GM12878 (cell line): Measurements from ENCODE around the gene GNA14.

ENCODE experiments used
- ATF7 ChIP-seq: fragments of 450-650 bp; IDR thresholded peaks from 2 replicates; pipeline ENCODE4 v1.6.1; 2016; ENCODE audit warnings: low read depth, mild to moderate bottlenecking
- HDAC6 ChIP-seq: fragments of 200-600 bp; sonication (generic); IDR thresholded peaks from one replicate; pipeline ENCODE4 v1.8.0; 2017; ENCODE audit warnings: antibody characterized with exemption; ENCODE audit not compliant: unreplicated experiment
- POLR2A ChIP-seq: IDR thresholded peaks from 2 replicates; pipeline ENCODE4 v1.6.1; 2011; ENCODE audit warnings: low read depth, mild to moderate bottlenecking, low read length
- RFX5 ChIP-seq: IDR thresholded peaks from 2 replicates; pipeline ENCODE4 v1.6.1; 2011; ENCODE audit warnings: low read depth, low read length, improper control_type of control experiment
- SMAD5 ChIP-seq: IDR thresholded peaks from 2 replicates; pipeline ENCODE4 v1.6.1; 2016; ENCODE audit warnings: antibody characterized with exemption, low read depth
- TAF1 ChIP-seq: IDR thresholded peaks from 2 replicates; pipeline ENCODE4 v1.6.1; 2011; ENCODE audit warnings: mild to moderate bottlenecking, low read depth, low read length, borderline replicate concordance
- YY1 ChIP-seq: IDR thresholded peaks from 2 replicates; pipeline ENCODE4 v1.6.1; 2011; ENCODE audit warnings: low read depth, mild to moderate bottlenecking, low read length
- TF ChIP-seq, protein P1 (sequence below), 3 experiments: IDR thresholded peaks in 2 of 3; conservative IDR thresholded peaks in 1 of 3; 2 replicates each; pipeline ENCODE4 v1.5.1; 2011; ENCODE audit warnings: low read depth in 3 of 3, low read length in 3 of 3, mild to moderate bottlenecking in 3 of 3, control low read depth in 2 of 3, moderate library complexity in 2 of 3, inconsistent platforms in 1 of 3, mixed read lengths in 1 of 3; ENCODE audit not compliant: control insufficient read depth in 2 of 3, insufficient read depth in 1 of 3; ENCODE audit errors: extremely low read depth in 1 of 3
- TF ChIP-seq, protein P2 (sequence below): IDR thresholded peaks from 2 replicates; pipeline ENCODE4 v1.6.1; 2012; ENCODE audit warnings: low read length, inconsistent platforms
- TF ChIP-seq, protein P3 (sequence below): IDR thresholded peaks from 2 replicates; pipeline ENCODE4 v1.6.1; 2012; ENCODE audit warnings: low read depth, low read length, improper control_type of control experiment
- TF ChIP-seq, protein P4 (sequence below): fragments of 450-650 bp; IDR thresholded peaks from 2 replicates; pipeline ENCODE4 v1.6.1; 2017; ENCODE audit warnings: antibody characterized with exemption, mild to moderate bottlenecking, moderate library complexity
- TF ChIP-seq, protein P5 (sequence below): IDR thresholded peaks from 2 replicates; pipeline ENCODE4 v1.6.1; 2012; ENCODE audit warnings: low read depth, low read length, improper control_type of control experiment
- TF ChIP-seq, protein P6 (sequence below): fragments of 450-650 bp; formaldehyde crosslinking; IDR thresholded peaks from 2 replicates; pipeline ENCODE4 v1.4.0; 2020; ENCODE audit warnings: mild to moderate bottlenecking, moderate library complexity
- TF ChIP-seq, protein P7 (sequence below): fragments of 450-650 bp; IDR thresholded peaks from 2 replicates; pipeline ENCODE4 v1.6.1; 2016; ENCODE audit warnings: mild to moderate bottlenecking

DNA sequence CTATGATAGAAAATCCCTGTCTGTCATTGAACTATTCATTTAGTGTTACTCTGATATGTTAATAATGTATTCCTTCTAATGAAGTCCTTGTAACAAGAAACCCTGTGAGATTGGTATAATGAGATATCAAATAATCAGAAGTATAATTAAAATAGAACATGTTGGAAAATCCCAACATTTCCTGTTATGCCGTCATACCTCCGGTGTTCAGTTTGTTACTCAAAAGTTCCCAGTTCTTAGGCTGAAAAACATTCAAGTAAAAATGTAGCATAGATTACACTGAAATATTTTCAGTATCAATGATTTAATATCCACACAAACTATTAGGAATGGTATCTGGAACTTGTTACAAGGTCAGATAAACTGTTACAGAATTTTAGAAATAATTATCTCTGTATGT lies 227.5 kb downstream of the GNA14 start:
- TF ChIP-seq RFX5, result no peak
- TF ChIP-seq TAF1, result no peak
- TF ChIP-seq, protein P1, sequence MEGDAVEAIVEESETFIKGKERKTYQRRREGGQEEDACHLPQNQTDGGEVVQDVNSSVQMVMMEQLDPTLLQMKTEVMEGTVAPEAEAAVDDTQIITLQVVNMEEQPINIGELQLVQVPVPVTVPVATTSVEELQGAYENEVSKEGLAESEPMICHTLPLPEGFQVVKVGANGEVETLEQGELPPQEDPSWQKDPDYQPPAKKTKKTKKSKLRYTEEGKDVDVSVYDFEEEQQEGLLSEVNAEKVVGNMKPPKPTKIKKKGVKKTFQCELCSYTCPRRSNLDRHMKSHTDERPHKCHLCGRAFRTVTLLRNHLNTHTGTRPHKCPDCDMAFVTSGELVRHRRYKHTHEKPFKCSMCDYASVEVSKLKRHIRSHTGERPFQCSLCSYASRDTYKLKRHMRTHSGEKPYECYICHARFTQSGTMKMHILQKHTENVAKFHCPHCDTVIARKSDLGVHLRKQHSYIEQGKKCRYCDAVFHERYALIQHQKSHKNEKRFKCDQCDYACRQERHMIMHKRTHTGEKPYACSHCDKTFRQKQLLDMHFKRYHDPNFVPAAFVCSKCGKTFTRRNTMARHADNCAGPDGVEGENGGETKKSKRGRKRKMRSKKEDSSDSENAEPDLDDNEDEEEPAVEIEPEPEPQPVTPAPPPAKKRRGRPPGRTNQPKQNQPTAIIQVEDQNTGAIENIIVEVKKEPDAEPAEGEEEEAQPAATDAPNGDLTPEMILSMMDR (IDR thresholded peaks at IDR 0.05 in 2 of 3, conservative IDR thresholded peaks at IDR 0.05 in 1 of 3; ENCODE audit: control insufficient read depth in 2 of 3, extremely low read depth in 1 of 3, insufficient read depth in 1 of 3, low read depth in 3 of 3, low read length in 3 of 3), result no peak
- TF ChIP-seq ATF7, result no peak
- no peak for TF ChIP-seq POLR2A
- no peak for TF ChIP-seq SMAD5
- TF ChIP-seq, protein P2, sequence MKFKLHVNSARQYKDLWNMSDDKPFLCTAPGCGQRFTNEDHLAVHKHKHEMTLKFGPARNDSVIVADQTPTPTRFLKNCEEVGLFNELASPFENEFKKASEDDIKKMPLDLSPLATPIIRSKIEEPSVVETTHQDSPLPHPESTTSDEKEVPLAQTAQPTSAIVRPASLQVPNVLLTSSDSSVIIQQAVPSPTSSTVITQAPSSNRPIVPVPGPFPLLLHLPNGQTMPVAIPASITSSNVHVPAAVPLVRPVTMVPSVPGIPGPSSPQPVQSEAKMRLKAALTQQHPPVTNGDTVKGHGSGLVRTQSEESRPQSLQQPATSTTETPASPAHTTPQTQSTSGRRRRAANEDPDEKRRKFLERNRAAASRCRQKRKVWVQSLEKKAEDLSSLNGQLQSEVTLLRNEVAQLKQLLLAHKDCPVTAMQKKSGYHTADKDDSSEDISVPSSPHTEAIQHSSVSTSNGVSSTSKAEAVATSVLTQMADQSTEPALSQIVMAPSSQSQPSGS, result no peak
- TF ChIP-seq YY1, result no peak
- TF ChIP-seq, protein P3, sequence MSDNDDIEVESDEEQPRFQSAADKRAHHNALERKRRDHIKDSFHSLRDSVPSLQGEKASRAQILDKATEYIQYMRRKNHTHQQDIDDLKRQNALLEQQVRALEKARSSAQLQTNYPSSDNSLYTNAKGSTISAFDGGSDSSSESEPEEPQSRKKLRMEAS, result no peak
- no peak for TF ChIP-seq HDAC6
- TF ChIP-seq, protein P4, sequence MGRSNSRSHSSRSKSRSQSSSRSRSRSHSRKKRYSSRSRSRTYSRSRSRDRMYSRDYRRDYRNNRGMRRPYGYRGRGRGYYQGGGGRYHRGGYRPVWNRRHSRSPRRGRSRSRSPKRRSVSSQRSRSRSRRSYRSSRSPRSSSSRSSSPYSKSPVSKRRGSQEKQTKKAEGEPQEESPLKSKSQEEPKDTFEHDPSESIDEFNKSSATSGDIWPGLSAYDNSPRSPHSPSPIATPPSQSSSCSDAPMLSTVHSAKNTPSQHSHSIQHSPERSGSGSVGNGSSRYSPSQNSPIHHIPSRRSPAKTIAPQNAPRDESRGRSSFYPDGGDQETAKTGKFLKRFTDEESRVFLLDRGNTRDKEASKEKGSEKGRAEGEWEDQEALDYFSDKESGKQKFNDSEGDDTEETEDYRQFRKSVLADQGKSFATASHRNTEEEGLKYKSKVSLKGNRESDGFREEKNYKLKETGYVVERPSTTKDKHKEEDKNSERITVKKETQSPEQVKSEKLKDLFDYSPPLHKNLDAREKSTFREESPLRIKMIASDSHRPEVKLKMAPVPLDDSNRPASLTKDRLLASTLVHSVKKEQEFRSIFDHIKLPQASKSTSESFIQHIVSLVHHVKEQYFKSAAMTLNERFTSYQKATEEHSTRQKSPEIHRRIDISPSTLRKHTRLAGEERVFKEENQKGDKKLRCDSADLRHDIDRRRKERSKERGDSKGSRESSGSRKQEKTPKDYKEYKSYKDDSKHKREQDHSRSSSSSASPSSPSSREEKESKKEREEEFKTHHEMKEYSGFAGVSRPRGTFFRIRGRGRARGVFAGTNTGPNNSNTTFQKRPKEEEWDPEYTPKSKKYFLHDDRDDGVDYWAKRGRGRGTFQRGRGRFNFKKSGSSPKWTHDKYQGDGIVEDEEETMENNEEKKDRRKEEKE, result no peak
- TF ChIP-seq, protein P5, sequence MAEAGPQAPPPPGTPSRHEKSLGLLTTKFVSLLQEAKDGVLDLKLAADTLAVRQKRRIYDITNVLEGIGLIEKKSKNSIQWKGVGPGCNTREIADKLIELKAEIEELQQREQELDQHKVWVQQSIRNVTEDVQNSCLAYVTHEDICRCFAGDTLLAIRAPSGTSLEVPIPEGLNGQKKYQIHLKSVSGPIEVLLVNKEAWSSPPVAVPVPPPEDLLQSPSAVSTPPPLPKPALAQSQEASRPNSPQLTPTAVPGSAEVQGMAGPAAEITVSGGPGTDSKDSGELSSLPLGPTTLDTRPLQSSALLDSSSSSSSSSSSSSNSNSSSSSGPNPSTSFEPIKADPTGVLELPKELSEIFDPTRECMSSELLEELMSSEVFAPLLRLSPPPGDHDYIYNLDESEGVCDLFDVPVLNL, result no peak
- TF ChIP-seq, protein P6, sequence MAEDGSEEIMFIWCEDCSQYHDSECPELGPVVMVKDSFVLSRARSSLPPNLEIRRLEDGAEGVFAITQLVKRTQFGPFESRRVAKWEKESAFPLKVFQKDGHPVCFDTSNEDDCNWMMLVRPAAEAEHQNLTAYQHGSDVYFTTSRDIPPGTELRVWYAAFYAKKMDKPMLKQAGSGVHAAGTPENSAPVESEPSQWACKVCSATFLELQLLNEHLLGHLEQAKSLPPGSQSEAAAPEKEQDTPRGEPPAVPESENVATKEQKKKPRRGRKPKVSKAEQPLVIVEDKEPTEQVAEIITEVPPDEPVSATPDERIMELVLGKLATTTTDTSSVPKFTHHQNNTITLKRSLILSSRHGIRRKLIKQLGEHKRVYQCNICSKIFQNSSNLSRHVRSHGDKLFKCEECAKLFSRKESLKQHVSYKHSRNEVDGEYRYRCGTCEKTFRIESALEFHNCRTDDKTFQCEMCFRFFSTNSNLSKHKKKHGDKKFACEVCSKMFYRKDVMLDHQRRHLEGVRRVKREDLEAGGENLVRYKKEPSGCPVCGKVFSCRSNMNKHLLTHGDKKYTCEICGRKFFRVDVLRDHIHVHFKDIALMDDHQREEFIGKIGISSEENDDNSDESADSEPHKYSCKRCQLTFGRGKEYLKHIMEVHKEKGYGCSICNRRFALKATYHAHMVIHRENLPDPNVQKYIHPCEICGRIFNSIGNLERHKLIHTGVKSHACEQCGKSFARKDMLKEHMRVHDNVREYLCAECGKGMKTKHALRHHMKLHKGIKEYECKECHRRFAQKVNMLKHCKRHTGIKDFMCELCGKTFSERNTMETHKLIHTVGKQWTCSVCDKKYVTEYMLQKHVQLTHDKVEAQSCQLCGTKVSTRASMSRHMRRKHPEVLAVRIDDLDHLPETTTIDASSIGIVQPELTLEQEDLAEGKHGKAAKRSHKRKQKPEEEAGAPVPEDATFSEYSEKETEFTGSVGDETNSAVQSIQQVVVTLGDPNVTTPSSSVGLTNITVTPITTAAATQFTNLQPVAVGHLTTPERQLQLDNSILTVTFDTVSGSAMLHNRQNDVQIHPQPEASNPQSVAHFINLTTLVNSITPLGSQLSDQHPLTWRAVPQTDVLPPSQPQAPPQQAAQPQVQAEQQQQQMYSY (CRISPR knock-in tag), result no peak
- TF ChIP-seq, protein P7, sequence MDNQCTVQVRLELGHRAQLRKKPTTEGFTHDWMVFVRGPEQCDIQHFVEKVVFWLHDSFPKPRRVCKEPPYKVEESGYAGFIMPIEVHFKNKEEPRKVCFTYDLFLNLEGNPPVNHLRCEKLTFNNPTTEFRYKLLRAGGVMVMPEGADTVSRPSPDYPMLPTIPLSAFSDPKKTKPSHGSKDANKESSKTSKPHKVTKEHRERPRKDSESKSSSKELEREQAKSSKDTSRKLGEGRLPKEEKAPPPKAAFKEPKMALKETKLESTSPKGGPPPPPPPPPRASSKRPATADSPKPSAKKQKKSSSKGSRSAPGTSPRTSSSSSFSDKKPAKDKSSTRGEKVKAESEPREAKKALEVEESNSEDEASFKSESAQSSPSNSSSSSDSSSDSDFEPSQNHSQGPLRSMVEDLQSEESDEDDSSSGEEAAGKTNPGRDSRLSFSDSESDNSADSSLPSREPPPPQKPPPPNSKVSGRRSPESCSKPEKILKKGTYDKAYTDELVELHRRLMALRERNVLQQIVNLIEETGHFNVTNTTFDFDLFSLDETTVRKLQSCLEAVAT, result no peak
